ENCODE data around the gene TPP1. TPM values are rescaled to one million over a fixed set of nuclear protein-coding genes. Genes with fewer than 3 reads are reported as not detected.
A peak's percentile ranks its signal among the peaks of the same experiment; 100 is the strongest.

The TPP1 gene
- total RNA-seq, 2 donors from 2014 or later = 48.6 to 92.4 TPM

DNA sequence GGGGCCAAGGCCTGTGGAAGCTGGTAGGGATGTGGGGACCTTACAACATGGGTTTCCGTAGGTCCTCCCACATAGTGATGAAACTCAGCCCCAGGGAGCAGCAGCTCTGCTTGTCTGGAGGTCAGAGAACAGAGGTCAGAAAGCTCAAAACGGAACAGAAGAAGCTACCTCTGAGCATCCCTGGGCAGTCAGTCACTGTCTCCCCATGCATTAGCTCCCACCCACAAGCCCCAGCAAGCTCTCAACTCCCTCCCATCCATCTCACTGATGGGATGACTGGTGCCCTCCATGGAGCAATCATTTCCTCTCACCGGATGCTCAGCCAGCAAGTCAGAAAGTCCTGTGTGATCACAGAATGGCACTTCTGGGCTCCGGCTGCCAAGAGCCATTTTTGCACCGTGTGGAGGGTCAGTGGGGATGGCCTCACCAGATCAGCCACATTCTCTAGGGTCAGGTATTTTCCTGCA, 1.9 kb downstream of the TPP1 start:
- peaks cover 14 to 15% of the 10 kb centered on the region in 2 donors for H3K4me1 Mint-ChIP-seq (ENCODE audit: low read depth in 2 of 2)
- H3K27me3 Mint-ChIP-seq = no peaks in the 10 kb centered on the region
- no peak overlapping the region for H3K4me3 Mint-ChIP-seq
- ATAC-seq = no peak
- peak; percentile 51 for DNase-seq (ENCODE audit: low spot score)
- H3K27ac Mint-ChIP-seq = no peak overlapping the region
- H3K9me3 Mint-ChIP-seq = no peaks in the 10 kb centered on the region
- peaks cover 10% of the 10 kb centered on the region for H3K36me3 Mint-ChIP-seq

DNA sequence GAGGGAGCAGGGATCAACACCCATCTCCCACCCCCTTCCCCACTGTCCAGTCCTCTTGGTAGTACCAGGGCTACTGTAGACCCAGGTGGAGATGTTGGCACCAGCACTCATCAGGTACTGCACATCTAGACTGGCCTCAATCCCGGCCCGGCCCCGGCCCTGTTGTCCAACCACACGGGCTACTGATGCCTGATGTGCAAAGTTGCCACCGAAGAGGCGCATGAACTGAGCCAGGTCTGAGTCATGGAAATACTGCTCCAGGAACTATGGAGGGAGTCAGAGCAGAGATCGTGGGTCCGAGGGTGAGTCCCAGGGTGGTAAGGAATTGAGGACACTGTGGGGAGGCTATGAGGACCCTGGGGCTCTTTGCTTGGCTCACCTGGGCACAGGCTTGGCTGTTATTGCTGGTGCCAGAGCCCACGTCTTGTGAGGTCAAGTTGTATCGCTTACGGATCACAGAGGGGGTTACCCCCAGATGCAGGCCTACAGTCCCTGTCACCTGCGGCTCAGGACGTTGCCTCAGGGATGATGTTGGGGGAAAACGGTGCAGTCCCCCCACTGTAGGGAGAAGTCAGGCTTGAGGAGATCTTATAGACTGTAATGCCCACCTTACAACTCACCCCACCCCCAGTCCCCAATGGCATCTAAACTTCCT, 2.5 kb downstream of the TPP1 start:
- Mint-ChIP-seq H3K36me3 (peaks cover 10% of the 10 kb centered on the region), H3K27me3 (no peaks in the 10 kb centered on the region), H3K9me3 (no peaks in the 10 kb centered on the region), H3K27ac (peak overlapping the region; percentile 0 to 58), H3K4me1 (ENCODE audit: low read depth in 2 of 2) (peaks cover 14 to 15% of the 10 kb centered on the region in 2 donors), H3K4me3 (peak overlapping the region; percentile 55)
- ATAC-seq (no peak), DNase-seq (ENCODE audit: low spot score) (peak; percentile 55)

DNA sequence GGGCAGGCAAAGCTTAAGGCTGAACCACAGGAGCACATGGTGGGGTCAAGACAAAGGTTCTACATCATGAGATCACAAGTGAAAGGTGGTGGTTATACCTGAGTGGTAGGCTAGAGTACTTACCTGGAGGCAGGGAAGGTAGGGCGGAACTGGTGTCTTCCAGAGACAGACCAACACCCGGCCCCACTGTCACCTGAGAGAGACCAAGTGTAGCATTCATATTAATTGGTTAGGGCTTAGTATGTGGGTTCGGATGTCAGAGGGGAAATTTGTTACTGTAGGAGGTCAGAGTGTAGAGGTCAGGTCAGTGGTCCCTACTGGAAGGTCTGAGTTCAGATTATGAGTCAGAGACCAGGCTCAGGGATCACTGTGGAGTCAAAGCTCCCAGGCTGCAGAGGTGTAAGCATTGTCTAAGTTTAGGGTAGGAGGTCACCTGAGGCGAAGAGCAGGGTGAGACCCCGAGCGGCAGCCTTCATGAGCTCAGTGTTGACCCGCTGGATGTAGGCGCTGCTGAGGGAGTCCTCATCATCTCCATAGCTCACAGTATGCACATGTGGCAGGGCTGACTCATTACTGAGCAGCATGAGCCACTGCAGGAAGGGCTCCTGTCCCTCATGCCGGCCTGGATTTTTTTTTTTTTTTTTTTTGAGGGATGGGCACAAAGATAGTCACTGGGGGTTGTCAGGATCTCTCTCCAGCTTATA, 3.2 kb downstream of the TPP1 start:
- H3K27me3 Mint-ChIP-seq = no peaks in the 10 kb centered on the region
- H3K4me1 Mint-ChIP-seq (ENCODE audit: low read depth in 2 of 2) = peaks cover 19 to 20% of the 10 kb centered on the region in 2 donors
- ATAC-seq (no peak), DNase-seq (ENCODE audit: low spot score) (peak; percentile 23)
- peak overlapping the region; percentile 3 to 58 for H3K27ac Mint-ChIP-seq
- no peak overlapping the region for H3K4me3 Mint-ChIP-seq
- no peaks in the 10 kb centered on the region for H3K9me3 Mint-ChIP-seq
- H3K36me3 Mint-ChIP-seq = peaks cover 10% of the 10 kb centered on the region

DNA sequence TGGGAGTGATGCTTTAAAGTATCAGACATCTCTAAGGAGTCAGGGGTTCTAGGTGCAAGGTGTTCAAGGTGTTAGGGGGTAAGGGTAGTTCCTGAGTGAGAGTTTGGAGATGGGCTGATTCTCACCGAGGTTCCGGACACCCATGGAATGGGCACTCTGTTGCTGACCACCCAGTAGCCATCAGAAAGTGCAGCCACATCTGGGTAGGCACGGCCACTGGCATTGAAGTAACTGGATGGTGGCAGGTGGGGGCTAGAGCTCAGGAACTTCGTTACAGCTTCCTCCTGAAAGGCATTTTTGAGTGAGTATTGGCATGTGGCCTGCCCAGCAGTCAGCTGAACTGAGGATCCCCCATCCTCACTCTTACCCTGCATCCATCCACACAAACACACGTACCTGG, 4.2 kb downstream of the TPP1 start:
- H3K4me1 Mint-ChIP-seq (ENCODE audit: low read depth in 2 of 2) = peaks cover 22 to 25% of the 10 kb centered on the region in 2 donors
- no peaks in the 10 kb centered on the region for H3K9me3 Mint-ChIP-seq
- H3K36me3 Mint-ChIP-seq = peaks cover 11% of the 10 kb centered on the region
- no peaks in the 10 kb centered on the region for H3K27me3 Mint-ChIP-seq
- ATAC-seq = no peak
- H3K4me3 Mint-ChIP-seq = no peak overlapping the region
- H3K27ac Mint-ChIP-seq = peak overlapping the region; percentile 3 to 58
- peak; percentile 16 for DNase-seq (ENCODE audit: low spot score)

DNA sequence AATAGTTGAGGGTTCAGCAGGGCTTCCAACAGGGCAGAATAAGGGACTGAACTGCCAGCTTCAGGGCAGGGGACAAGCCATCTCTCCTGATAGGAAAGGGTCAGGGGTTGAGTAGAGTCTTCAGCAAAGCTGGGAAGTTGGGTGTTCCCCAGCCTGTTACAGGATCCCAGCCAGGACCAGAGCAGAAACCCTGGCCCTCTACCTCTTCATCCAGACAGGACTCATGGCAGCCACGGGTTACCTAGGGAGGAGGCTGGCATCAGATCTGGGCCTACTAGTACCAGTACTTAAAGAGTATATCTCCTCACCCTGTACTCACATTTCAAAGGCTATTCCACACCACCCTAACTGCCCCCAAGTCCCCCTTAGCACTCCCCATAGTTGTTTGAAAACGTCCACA, 4.8 kb downstream of the TPP1 start:
- Mint-ChIP-seq H3K4me1 (ENCODE audit: low read depth in 2 of 2) (peaks cover 28 to 31% of the 10 kb centered on the region in 2 donors), H3K4me3 (no peak overlapping the region), H3K36me3 (peaks cover 16% of the 10 kb centered on the region), H3K27me3 (no peaks in the 10 kb centered on the region), H3K9me3 (no peaks in the 10 kb centered on the region), H3K27ac (peak overlapping the region in 1 of 2 donors; percentile 3)
- ATAC-seq = no peak
- DNase-seq (ENCODE audit: low spot score) = no peak

DNA sequence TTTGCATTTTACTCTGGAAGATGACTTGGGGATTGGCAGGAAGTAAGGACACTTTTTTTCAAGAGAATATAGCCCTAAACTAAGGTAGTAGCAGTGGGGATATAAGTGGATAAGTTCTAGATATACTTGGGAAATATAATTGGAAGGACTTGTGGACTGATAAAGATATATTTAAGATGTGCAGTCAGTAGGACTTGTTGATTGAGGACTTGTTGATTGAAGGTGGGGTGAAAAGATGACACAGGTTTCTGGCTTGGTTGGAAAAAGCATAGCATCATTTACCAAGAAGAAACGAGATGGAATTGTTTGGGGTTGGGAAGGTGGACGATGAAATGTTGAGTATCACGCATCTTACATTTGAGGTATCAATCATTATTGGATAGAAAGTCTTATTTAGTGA, 5.7 kb downstream of the TPP1 start:
- no peak overlapping the region for H3K27ac Mint-ChIP-seq
- no peak for ATAC-seq
- no peaks in the 10 kb centered on the region for H3K27me3 Mint-ChIP-seq
- no peak overlapping the region for H3K4me3 Mint-ChIP-seq
- no peak for DNase-seq (ENCODE audit: low spot score)
- peaks cover 16% of the 10 kb centered on the region for H3K36me3 Mint-ChIP-seq
- H3K9me3 Mint-ChIP-seq = no peaks in the 10 kb centered on the region
- H3K4me1 Mint-ChIP-seq (ENCODE audit: low read depth in 2 of 2) = peaks cover 33 to 36% of the 10 kb centered on the region in 2 donors

DNA sequence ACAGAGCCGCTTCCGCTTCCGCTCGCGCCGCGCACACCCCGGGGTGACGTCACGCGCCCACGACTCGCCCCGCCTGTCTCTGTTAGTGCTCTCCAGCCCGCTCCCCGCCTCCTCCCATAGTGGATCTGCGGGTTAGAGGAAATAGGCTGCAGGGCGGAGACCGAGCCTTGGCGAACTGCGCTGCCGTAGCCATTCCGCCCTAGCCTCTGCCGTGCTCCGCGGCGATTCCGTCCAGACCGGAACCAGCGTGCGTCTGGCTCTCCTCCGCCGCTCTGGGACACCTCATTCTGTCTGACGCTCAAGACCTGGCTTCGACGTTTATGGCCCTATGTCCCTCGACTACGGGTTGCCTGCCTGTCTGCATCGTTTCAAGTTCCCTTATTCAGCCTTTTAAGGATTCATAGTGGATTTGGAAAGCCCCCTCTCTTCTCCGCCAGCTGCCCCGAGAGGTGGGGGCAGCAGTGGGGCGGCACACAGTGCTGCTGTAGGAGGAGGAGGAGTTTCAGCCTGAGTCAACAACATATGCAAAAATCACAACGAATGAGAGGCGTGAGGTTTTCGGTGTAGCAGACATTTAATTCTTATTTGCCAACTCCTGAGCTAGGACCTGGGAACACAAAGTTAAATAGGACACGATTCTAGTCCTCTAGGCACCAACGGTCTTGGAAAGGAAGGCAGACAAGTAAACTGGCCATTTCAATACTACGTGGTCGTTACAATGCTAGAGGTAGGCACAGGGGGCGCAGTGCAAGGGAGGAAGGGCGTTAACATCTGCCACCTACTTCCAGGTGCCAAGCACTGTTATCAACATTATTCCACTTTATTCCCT, 6.8 kb downstream of the TPP1 start, which contains the start of gene TAF10:
TSS of gene TAF10 (minus strand) at position 4 of the 829 bp plus-strand sequence. CDS start 27 bp downstream, outside the sequence.
- peaks cover 16% of the 10 kb centered on the region for H3K36me3 Mint-ChIP-seq
- DNase-seq (ENCODE audit: low spot score) = peak; percentile 97
- no peaks in the 10 kb centered on the region for H3K9me3 Mint-ChIP-seq
- peaks cover 39 to 40% of the 10 kb centered on the region in 2 donors for H3K4me1 Mint-ChIP-seq (ENCODE audit: low read depth in 2 of 2)
- ATAC-seq = peak; percentile 94 to 96
- H3K4me3 Mint-ChIP-seq = no peak within 1 kb of the TSS
- H3K27ac Mint-ChIP-seq = no peak within 1 kb of the TSS
- H3K27me3 Mint-ChIP-seq = no peaks in the 10 kb centered on the region

DNA sequence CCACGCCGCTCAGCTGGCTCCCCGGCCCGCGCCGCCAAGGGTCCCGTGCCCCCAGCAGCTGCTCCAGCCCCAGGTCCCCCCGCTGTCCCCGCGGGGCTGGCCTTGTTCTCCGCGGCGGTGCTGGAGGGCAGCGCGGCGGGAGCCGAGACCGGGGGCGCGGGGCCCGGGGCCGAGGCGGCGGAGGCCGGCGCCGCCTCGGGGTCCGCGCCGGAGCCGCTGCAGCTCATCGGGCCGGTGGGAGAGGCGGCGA, 7.3 kb downstream of the TPP1 start:
- DNase-seq (ENCODE audit: low spot score) = no peak
- Mint-ChIP-seq H3K27me3 (no peaks in the 10 kb centered on the region), H3K4me1 (ENCODE audit: low read depth in 2 of 2) (peaks cover 39 to 43% of the 10 kb centered on the region in 2 donors), H3K9me3 (no peaks in the 10 kb centered on the region), H3K36me3 (peaks cover 16% of the 10 kb centered on the region), H3K4me3 (no peak overlapping the region), H3K27ac (no peak overlapping the region)
- ATAC-seq = peak in 1 of 2 donors; percentile 16

DNA sequence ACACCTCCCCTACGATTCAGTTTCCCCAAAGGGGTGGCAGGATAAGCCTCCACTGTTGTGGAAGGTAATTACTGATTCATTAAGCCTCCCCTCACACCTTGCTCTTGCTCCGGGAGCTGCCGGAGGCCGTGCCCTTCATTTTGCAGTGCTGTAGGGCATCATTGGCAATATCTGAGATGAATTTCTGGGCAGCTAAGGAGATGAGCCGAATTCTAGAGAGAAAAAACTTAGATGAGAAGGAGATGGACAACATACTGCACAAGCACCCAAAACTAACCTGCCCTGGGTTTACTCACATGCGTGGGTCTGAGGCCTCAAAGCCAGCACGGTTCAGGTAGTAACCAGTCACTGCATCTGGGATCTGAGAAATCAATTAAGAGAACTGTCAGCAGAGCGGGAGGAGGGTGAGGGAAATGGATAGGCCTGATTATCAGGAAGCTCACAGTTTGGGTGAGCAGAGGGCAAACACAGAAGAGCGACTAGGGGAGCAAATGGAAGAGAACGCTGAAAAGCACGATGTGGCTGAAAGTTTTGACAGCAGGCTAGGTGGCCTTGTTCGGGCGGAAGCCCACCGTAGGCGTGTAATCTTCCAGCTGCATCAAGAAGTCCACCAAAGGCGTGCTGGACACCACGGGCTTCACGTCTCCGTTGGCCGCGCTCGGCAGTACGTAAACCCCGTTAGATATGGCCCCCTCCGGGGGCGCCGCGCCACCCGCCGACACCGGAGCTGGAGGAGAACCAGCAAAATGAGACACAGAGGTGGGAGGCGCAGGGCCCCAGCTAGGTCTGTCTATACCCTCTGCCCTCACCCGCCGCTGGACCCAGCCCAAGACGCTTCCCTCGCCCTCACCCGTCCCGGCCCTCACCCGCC, 7.9 kb downstream of the TPP1 start:
- peak; percentile 6 for DNase-seq (ENCODE audit: low spot score)
- H3K36me3 Mint-ChIP-seq = peaks cover 16% of the 10 kb centered on the region
- no peak overlapping the region for H3K27ac Mint-ChIP-seq
- H3K9me3 Mint-ChIP-seq = no peaks in the 10 kb centered on the region
- H3K4me3 Mint-ChIP-seq = no peak overlapping the region
- H3K27me3 Mint-ChIP-seq = no peaks in the 10 kb centered on the region
- ATAC-seq = peak in 1 of 2 donors; percentile 34
- H3K4me1 Mint-ChIP-seq (ENCODE audit: low read depth in 2 of 2) = peaks cover 39 to 42% of the 10 kb centered on the region in 2 donors

DNA sequence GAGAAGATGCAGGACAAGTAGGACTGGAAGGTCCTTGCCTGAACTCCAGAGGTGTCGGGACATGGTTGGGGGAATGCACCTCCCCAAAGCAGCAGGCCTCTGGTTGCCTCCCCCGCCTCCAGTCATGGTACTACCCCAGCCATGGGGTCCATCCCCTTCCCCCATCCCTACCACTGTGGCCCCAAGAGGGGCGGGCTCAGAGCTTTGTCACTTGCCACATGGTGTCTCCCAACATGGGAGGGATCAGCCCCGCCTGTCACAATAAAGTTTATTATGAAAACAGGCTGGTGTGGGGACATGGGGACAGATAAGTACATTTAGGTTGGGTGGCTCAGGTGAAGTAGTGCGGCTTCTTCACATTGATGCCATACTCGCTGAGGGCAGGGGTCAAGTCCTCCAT, 8.6 kb downstream of the TPP1 start:
- H3K4me1 Mint-ChIP-seq (ENCODE audit: low read depth in 2 of 2) = peaks cover 41 to 42% of the 10 kb centered on the region in 2 donors

DNA sequence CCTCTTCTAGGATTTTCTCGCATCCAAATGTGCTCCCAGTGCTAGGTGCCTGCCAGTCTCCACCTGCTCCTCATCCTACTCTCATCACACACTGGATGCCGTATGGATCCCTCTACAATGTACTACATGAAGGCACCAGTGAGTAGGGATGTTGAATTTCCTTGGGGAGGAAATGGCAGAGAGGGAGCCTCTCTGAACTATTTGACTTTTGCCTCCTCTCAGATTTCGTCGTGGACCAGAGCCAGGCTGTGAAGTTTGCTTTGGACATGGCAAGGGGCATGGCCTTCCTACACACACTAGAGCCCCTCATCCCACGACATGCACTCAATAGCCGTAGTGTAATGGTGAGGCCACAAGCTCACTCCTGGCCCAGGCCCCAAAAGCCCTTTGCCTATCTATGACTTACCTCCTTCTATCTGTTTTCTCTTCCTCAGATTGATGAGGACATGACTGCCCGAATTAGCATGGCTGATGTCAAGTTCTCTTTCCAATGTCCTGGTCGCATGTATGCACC, 9.7 kb downstream of the TPP1 start:
- Mint-ChIP-seq H3K4me3 (no peak overlapping the region), H3K36me3 (peaks cover 7% of the 10 kb centered on the region), H3K27me3 (no peaks in the 10 kb centered on the region), H3K9me3 (no peaks in the 10 kb centered on the region), H3K27ac (no peak overlapping the region), H3K4me1 (ENCODE audit: low read depth in 2 of 2) (peaks cover 39 to 41% of the 10 kb centered on the region in 2 donors)
- ATAC-seq (no peak), DNase-seq (ENCODE audit: low spot score) (peak; percentile 12)

More for the DNA sequence above, 8.6 kb downstream of the TPP1 start:
- DNase-seq (ENCODE audit: low spot score) (peak; percentile 22), ATAC-seq (no peak)
- Mint-ChIP-seq H3K9me3 (no peaks in the 10 kb centered on the region), H3K36me3 (peaks cover 11% of the 10 kb centered on the region), H3K27ac (no peak overlapping the region), H3K27me3 (no peaks in the 10 kb centered on the region), H3K4me3 (no peak overlapping the region)

DNA sequence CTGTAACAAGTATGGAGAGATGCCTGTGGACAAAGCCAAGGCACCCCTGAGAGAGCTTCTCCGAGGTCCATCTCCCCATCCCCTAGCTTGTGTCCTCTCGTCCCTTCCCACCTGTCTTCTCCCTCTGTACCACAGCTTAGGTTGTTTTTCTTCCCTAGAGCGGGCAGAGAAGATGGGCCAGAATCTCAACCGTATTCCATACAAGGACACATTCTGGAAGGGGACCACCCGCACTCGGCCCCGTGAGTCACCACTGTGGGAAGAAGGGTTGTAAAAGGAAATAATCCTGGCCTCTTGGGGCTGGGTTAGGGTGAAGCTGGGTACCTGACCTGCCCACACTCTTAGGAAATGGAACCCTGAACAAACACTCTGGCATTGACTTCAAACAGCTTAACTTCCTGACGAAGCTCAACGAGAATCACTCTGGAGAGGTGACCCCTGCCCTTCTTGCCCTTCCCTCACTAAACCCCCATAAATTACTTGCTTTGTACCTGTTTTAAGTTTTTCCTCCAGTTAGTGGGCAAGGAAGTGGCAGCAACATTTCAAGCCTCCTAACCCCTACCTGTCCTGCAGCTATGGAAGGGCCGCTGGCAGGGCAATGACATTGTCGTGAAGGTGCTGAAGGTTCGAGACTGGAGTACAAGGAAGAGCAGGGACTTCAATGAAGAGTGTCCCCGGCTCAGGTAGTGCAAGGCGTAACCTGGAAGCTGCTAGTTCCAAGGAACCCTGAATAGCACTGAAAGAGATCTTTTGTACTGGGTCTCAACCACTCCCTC, 10.3 kb downstream of the TPP1 start:
- DNase-seq (ENCODE audit: low spot score) (peak; percentile 39), ATAC-seq (no peak)
- Mint-ChIP-seq H3K27me3 (no peaks in the 10 kb centered on the region), H3K9me3 (no peaks in the 10 kb centered on the region), H3K4me1 (ENCODE audit: low read depth in 2 of 2) (peaks cover 39 to 41% of the 10 kb centered on the region in 2 donors), H3K4me3 (no peak overlapping the region), H3K27ac (no peak overlapping the region), H3K36me3 (peaks cover 7% of the 10 kb centered on the region)
